DOHH2 (cell line): Measurements from ENCODE around the gene HOXC4.

Experiments used
- H3F3A ChIP-seq: fragments of 200-600 bp; sonication (generic), shearing (Covaris generic); 2 replicates; pipeline ENCODE4 v1.6.0; 2016; ENCODE audit warnings: antibody characterized with exemption, mild to moderate bottlenecking; ENCODE audit not compliant: control insufficient read depth, insufficient read depth
- H3K27ac ChIP-seq: fragments of 200-600 bp; sonication (generic); 2 replicates; pipeline ENCODE4 v1.5.1; 2014; ENCODE audit warnings: low read depth, mild to moderate bottlenecking, low read length, moderate library complexity
- H3K27me3 ChIP-seq: fragments of 200-600 bp; sonication (generic); 2 replicates; pipeline ENCODE4 v1.6.1; 2014; ENCODE audit warnings: mild to moderate bottlenecking, low read length, mixed read lengths; ENCODE audit not compliant: control insufficient read depth
- H3K36me3 ChIP-seq: fragments of 200-600 bp; sonication (generic); 2 replicates; pipeline ENCODE4 v1.6.1; 2014; ENCODE audit warnings: mild to moderate bottlenecking, low read length, moderate library complexity, mixed read lengths; ENCODE audit not compliant: control insufficient read depth
- H3K4me1 ChIP-seq: fragments of 200-600 bp; sonication (generic); 2 replicates; pipeline ENCODE4 v1.6.1; 2014; ENCODE audit warnings: mild to moderate bottlenecking, low read length, mixed read lengths; ENCODE audit not compliant: control insufficient read depth
- H3K4me2 ChIP-seq: fragments of 200-600 bp; sonication (generic); 2 replicates; pipeline ENCODE4 v1.6.0; 2014; ENCODE audit warnings: mild to moderate bottlenecking, low read length, moderate library complexity
- H3K4me3 ChIP-seq: fragments of 200-600 bp; sonication (generic); 2 replicates; pipeline ENCODE4 v1.5.1; 2014; ENCODE audit warnings: mild to moderate bottlenecking, low read length, mixed read lengths
- H3K79me2 ChIP-seq: fragments of 200-600 bp; sonication (generic); 2 replicates; pipeline ENCODE4 v1.6.1; 2014; ENCODE audit warnings: mild to moderate bottlenecking, low read length, mixed read lengths; ENCODE audit not compliant: control insufficient read depth
- H3K9me2 ChIP-seq: fragments of 200-600 bp; sonication (generic); replicated peaks from 2 replicates; pipeline ENCODE4 v1.6.1; 2014; ENCODE audit warnings: mild to moderate bottlenecking, low read length, mixed read lengths; ENCODE audit not compliant: control insufficient read depth
- H3K9me3 ChIP-seq: fragments of 200-600 bp; sonication (generic); 2 replicates; pipeline ENCODE4 v1.6.1; 2014; ENCODE audit warnings: antibody characterized with exemption, low read length, mixed read lengths; ENCODE audit not compliant: control insufficient read depth, insufficient read depth
- H4K20me1 ChIP-seq: fragments of 200-600 bp; sonication (generic); 2 replicates; pipeline ENCODE4 v1.6.0; 2014; ENCODE audit warnings: low read depth, mild to moderate bottlenecking, antibody characterized with exemption, low read length, moderate library complexity; ENCODE audit not compliant: control insufficient read depth, insufficient read depth
- EZH2phosphoT487 ChIP-seq: fragments of 200-600 bp; sonication (generic); IDR thresholded peaks from 2 replicates; pipeline ENCODE4 v1.6.1; 2017; ENCODE audit warnings: borderline replicate concordance, mild to moderate bottlenecking, antibody characterized with exemption, low read length, moderate library complexity, mixed read lengths
- TF ChIP-seq, protein P1 (sequence below): fragments of 200-600 bp; sonication (generic); IDR thresholded peaks from one replicate; pipeline ENCODE4 v1.5.1; 2014; ENCODE audit warnings: antibody characterized with exemption, mild to moderate bottlenecking, low read depth, low read length; ENCODE audit not compliant: poor library complexity, severe bottlenecking

HOXC4 gene

DNA sequence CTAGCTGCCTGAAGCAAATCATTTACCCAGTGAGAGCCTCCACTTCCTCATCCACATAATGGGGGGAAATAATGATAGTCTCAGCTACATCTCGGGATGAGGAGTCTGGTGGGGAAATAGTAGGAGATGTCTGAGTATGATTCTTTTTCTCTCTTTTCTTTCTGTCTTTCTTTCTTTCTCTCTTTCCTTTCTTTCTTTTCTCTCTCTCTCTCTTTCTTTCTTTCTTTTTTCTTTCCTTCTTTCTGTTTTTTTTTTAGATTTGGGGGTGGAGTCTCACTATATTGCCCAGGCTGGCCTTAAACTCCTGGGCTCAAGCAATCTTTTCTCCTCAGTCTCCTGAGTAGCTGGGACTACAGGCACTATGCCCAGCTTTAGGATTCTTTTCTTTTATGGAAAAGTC is 12.8 kb downstream of the HOXC4 start:
- Histone ChIP-seq H3K9me2 (no peaks in the 10 kb centered on the region), H3K4me1 (no peaks in the 10 kb centered on the region), H3K27ac (no peak overlapping the region), H4K20me1 (no peaks in the 10 kb centered on the region), H3K27me3 (peaks cover 2% of the 10 kb centered on the region; the same call in 1 of the 2 replicates), H3F3A (no peaks in the 10 kb centered on the region), H3K4me3 (no peak overlapping the region), H3K9me3 (no peaks in the 10 kb centered on the region), H3K79me2 (no peaks in the 10 kb centered on the region), H3K4me2 (no peak overlapping the region), H3K36me3 (no peaks in the 10 kb centered on the region)
- TF ChIP-seq, protein P1, sequence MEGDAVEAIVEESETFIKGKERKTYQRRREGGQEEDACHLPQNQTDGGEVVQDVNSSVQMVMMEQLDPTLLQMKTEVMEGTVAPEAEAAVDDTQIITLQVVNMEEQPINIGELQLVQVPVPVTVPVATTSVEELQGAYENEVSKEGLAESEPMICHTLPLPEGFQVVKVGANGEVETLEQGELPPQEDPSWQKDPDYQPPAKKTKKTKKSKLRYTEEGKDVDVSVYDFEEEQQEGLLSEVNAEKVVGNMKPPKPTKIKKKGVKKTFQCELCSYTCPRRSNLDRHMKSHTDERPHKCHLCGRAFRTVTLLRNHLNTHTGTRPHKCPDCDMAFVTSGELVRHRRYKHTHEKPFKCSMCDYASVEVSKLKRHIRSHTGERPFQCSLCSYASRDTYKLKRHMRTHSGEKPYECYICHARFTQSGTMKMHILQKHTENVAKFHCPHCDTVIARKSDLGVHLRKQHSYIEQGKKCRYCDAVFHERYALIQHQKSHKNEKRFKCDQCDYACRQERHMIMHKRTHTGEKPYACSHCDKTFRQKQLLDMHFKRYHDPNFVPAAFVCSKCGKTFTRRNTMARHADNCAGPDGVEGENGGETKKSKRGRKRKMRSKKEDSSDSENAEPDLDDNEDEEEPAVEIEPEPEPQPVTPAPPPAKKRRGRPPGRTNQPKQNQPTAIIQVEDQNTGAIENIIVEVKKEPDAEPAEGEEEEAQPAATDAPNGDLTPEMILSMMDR = no peak
- TF ChIP-seq EZH2phosphoT487 = no peak

DNA sequence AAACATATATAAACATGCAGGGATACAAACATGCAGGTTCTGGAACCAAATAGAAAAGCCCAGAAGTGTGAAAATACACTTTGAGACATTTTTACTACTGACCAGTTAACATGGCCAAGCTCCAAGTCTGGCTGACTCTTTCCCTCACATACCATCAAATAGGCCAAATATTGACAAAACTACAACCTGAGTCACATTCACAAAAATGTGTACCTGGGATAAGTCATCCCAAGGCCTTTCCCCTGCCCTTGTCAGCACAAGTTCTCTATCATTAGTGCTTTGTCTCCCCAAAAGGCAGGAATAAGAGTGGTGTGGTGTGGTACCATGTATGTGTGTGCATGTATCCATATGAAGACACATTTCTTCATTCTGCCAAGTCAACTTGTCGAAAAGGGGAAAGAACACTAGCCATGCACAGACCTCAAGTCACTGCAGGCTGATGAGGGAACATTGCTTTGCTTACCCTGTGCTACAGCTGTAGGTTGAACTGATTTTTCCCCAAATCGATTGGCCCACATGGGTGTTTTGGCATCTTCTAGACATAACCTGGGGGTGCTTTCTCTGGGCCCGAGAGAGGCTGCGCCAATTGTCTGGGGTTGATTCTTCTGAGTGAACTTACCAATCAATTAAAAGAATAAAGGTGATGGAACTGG is 14.9 kb downstream of the HOXC4 start:
- TF ChIP-seq, protein P1 = no peak
- TF ChIP-seq EZH2phosphoT487 = no peak
- H3K4me2 ChIP-seq = no peak overlapping the region
- peaks cover 11% of the 10 kb centered on the region for H3K27me3 ChIP-seq

DNA sequence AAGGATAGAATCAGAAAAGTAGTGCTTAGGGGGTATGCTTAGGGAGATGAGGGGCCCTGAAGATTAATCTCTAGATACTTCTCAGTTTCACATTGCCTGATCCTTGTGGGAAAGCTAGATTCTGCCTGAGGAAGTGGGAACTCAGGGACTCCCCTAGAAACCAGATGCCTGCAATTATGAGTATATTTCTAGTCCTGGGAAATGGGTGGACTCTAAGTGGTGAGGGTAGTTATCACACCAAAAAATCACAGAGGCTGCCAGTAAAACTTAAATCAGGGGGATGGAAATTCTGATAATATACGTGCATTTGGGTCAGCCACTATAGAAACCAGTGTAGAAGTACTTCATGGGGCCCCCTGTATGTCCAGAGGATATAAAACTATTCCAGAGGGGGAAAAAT is 18.3 kb downstream of the HOXC4 start:
- H3F3A ChIP-seq = no peaks in the 10 kb centered on the region
- peaks cover 16% of the 10 kb centered on the region for H3K27me3 ChIP-seq
- H4K20me1 ChIP-seq = no peaks in the 10 kb centered on the region
- TF ChIP-seq EZH2phosphoT487 = no peak
- TF ChIP-seq, protein P1 = no peak
- no peaks in the 10 kb centered on the region for H3K36me3 ChIP-seq
- no peak overlapping the region for H3K4me2 ChIP-seq
- no peaks in the 10 kb centered on the region for H3K9me3 ChIP-seq
- no peak overlapping the region for H3K27ac ChIP-seq
- no peaks in the 10 kb centered on the region for H3K4me1 ChIP-seq
- no peaks in the 10 kb centered on the region for H3K9me2 ChIP-seq
- no peaks in the 10 kb centered on the region for H3K79me2 ChIP-seq
- H3K4me3 ChIP-seq = no peak overlapping the region

More for the DNA sequence above, 14.9 kb downstream of the HOXC4 start:
- no peak overlapping the region for H3K4me3 ChIP-seq
- H3K36me3 ChIP-seq = no peaks in the 10 kb centered on the region
- no peaks in the 10 kb centered on the region for H3K9me3 ChIP-seq
- H3K9me2 ChIP-seq = no peaks in the 10 kb centered on the region
- H3K27ac ChIP-seq = no peak overlapping the region
- no peaks in the 10 kb centered on the region for H3F3A ChIP-seq
- H4K20me1 ChIP-seq = no peaks in the 10 kb centered on the region
- no peaks in the 10 kb centered on the region for H3K79me2 ChIP-seq
- no peaks in the 10 kb centered on the region for H3K4me1 ChIP-seq
